OCI-LY7 (cell line): ENCODE data around the gene SLC44A3.

Experiments
- EZH2phosphoT487 ChIP-seq: fragments of 200-600 bp; sonication (generic); IDR thresholded peaks from 2 replicates; pipeline ENCODE4 v1.6.1; 2018; ENCODE audit warnings: low read depth, borderline replicate concordance, mild to moderate bottlenecking, mixed run types, antibody characterized with exemption, low read length, moderate library complexity, mixed read lengths
- TF ChIP-seq, protein P1 (sequence below): fragments of 200-600 bp; sonication (generic); conservative IDR thresholded peaks from 2 replicates; pipeline ENCODE4 v1.5.1; 2014; ENCODE audit warnings: mild to moderate bottlenecking, antibody characterized with exemption, low read length, moderate library complexity, mixed read lengths

DNA sequence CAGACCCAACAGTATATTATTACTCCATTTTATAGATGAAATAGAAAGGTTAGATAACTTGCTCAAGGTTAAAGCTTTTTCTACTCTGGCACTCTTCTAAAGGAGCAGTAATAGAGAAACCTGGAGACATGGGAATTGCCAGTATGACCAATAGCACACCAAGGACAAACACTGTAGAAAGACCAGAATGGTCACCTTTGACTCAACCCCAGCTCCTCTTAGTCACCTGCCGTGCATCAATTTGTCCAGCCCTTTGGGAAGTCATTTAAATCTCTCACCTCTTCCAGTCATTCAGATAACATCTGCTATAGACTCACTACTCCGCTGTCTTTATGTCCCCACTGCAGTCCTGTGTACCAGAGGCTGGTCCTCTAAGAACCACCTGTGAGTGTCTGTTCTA is 23.9 kb upstream of the SLC44A3 start:
- TF ChIP-seq, protein P1, sequence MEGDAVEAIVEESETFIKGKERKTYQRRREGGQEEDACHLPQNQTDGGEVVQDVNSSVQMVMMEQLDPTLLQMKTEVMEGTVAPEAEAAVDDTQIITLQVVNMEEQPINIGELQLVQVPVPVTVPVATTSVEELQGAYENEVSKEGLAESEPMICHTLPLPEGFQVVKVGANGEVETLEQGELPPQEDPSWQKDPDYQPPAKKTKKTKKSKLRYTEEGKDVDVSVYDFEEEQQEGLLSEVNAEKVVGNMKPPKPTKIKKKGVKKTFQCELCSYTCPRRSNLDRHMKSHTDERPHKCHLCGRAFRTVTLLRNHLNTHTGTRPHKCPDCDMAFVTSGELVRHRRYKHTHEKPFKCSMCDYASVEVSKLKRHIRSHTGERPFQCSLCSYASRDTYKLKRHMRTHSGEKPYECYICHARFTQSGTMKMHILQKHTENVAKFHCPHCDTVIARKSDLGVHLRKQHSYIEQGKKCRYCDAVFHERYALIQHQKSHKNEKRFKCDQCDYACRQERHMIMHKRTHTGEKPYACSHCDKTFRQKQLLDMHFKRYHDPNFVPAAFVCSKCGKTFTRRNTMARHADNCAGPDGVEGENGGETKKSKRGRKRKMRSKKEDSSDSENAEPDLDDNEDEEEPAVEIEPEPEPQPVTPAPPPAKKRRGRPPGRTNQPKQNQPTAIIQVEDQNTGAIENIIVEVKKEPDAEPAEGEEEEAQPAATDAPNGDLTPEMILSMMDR = no peak
- no peak for TF ChIP-seq EZH2phosphoT487
